ENCODE data around the gene PBX2. TPM values are rescaled to one million over a fixed set of nuclear protein-coding genes. Genes with fewer than 3 reads are reported as not detected.
"Not testable (repeated sequence)": the region's sequence is repeated elsewhere in the genome, so short reads cannot be mapped to it uniquely, and the experiment has no call there.

The PBX2 gene
- total RNA-seq, 1 donor from 2014 or later = 16.3 TPM

DNA sequence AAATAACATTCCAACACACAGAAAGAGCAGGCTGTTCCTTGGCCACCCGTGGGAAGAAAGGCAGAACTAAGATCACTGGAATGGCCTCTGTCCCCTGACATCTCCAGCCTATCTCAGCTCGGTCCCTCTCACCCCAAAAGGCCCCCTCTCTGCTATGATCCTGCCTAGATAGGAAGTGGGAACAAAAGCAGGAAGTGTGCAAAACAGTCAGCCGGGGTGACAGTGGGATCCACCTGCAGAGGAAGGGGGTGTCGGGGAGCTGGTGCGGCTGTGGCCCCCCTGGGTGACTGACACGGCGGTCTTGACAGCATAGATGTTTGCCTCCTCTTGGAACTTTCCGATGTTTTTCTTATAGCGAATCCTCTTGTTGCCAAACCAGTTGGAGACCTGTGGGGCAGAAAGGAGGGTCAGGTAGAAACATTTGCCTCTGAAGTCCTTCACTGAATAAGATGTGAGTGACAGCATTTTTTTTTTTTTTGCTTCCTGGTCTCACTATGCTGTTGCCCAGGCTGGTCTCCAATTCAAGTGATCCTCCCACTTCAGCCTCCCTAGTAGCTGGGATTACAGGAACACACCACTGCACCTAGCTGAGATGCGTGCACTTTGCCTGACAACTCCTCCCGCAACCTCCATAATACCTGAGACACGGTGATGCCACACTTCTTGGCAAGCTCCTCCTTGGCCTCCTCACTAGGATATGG lies 2.8 kb downstream of the PBX2 start:
- FAIRE-seq (no peak), DNase-seq (ENCODE audit: low read depth) (no peak)
- Histone ChIP-seq H3K36me3 (ENCODE audit: control insufficient read depth, insufficient read depth, low read length) (peaks cover 13% of the 10 kb centered on the region), H3K27me3 (ENCODE audit: control insufficient read depth, insufficient read depth, low read length) (no peaks in the 10 kb centered on the region), H3K4me3 (ENCODE audit: low read depth, low read length) (no peak overlapping the region)
- TF ChIP-seq, protein P1, sequence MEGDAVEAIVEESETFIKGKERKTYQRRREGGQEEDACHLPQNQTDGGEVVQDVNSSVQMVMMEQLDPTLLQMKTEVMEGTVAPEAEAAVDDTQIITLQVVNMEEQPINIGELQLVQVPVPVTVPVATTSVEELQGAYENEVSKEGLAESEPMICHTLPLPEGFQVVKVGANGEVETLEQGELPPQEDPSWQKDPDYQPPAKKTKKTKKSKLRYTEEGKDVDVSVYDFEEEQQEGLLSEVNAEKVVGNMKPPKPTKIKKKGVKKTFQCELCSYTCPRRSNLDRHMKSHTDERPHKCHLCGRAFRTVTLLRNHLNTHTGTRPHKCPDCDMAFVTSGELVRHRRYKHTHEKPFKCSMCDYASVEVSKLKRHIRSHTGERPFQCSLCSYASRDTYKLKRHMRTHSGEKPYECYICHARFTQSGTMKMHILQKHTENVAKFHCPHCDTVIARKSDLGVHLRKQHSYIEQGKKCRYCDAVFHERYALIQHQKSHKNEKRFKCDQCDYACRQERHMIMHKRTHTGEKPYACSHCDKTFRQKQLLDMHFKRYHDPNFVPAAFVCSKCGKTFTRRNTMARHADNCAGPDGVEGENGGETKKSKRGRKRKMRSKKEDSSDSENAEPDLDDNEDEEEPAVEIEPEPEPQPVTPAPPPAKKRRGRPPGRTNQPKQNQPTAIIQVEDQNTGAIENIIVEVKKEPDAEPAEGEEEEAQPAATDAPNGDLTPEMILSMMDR (IDR thresholded peaks at IDR 0.05; ENCODE audit: insufficient read depth, low read length, severe bottlenecking) = no peak

DNA sequence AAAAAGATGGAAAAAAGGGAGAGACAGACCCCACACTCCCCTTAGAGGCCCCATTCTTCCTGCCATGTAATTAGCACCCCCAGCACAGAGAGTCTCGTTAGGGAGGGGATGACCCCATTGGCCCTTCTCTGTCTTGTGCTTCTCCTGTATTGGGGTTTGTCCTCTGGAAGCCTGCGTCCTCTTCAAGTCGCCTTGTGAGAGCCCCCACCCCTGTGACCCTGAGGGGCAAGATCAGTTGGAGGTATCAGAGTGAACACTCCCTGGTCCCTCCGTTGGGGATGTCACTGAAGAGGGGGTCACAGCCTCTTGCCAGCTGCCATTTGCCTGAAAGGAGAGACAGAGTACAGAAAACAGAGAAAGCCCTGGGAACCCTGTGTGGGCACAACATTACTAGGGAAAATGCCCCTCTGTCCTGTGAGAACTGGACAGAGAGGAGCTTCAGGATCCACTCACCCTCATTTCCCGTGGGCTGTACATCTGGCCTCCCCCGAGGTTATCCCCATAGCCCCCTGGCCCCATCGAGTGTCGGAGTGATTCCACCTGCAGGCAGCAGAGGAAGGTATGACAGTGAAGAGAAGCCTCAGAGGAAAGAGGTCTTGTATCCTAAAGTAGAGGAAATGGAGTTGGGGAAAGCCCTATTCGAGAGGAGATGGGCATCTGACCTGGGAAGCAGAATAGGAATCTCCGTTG lies 3.7 kb downstream of the PBX2 start:
- H3K4me3 ChIP-seq (ENCODE audit: low read depth, low read length); H3K27me3 ChIP-seq (ENCODE audit: control insufficient read depth, insufficient read depth, low read length); DNase-seq (ENCODE audit: low read depth): not testable (repeated sequence)
- peaks cover 14% of the 10 kb centered on the region for H3K36me3 ChIP-seq (ENCODE audit: control insufficient read depth, insufficient read depth, low read length)
- peak; percentile 36 for FAIRE-seq

DNA sequence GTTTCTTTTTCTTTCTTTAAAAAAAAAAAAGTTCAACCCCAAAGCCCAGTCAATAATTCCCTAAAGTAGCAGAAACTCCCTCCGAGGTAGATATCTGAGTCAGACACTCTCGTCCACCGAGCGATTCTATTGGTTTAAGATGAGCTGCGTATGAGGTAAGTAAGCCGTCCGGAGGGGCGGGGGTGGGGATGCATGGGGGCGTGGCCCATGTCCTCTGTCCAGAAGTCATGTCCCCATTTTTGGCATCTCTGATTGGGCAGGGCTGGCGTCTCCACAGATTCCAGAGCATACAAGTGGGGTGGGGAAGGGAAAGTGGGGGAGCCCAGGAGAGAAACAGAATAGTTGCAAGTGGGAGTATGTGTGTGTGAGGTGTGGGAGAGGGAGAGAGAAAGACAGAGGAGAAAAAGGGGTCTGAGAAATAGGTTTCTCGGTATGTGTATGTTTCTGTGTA lies 4.3 kb downstream of the PBX2 start:
- DNase-seq (ENCODE audit: low read depth) = peak; percentile 81
- peaks cover 18% of the 10 kb centered on the region for H3K36me3 ChIP-seq (ENCODE audit: control insufficient read depth, insufficient read depth, low read length)
- not testable (repeated sequence) for H3K27me3 ChIP-seq (ENCODE audit: control insufficient read depth, insufficient read depth, low read length); FAIRE-seq; H3K4me3 ChIP-seq (ENCODE audit: low read depth, low read length)

DNA sequence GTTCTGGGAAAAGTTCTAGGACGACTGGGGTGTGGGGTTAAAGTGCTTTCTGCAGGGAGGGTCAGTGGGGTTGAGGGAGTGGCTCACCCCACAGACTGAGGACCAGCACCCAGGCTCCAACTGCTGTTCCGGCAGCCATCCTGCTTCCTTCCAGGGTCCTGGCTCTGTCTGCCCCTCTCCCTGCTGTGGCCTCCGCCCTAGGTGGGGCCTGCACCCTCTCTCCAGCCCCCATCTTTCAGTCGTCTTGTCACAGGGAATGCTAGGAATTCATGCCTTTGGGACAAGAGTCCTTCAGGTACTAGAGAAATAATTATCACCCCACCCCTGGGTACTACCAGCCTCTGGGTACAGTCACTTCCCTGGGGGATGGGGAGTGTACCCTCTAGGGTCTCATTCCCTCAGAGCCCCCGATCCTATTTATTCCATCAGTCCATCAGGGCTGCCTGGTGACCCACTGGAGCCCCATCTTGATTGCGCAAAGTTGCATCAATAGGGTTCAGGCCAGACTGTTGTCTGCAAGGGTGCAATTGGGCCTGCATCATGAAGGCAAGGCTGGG lies 5.8 kb downstream of the PBX2 start, which contains the start of gene AGER:
Gene AGER, minus strand, starts transcription at position 170 of the 557 bp plus-strand sequence. Its CDS starts 31 bp downstream, at position 139.
- H3K4me3 ChIP-seq (ENCODE audit: low read depth, low read length) = no peak within 1 kb of the TSS
- no peaks in the 10 kb centered on the region for H3K27me3 ChIP-seq (ENCODE audit: control insufficient read depth, insufficient read depth, low read length)
- peaks cover 18% of the 10 kb centered on the region for H3K36me3 ChIP-seq (ENCODE audit: control insufficient read depth, insufficient read depth, low read length)
- TF ChIP-seq, protein P1 (IDR thresholded peaks at IDR 0.05; ENCODE audit: insufficient read depth, low read length, severe bottlenecking) = no peak
- FAIRE-seq = no peak
- DNase-seq (ENCODE audit: low read depth) = no peak

DNA sequence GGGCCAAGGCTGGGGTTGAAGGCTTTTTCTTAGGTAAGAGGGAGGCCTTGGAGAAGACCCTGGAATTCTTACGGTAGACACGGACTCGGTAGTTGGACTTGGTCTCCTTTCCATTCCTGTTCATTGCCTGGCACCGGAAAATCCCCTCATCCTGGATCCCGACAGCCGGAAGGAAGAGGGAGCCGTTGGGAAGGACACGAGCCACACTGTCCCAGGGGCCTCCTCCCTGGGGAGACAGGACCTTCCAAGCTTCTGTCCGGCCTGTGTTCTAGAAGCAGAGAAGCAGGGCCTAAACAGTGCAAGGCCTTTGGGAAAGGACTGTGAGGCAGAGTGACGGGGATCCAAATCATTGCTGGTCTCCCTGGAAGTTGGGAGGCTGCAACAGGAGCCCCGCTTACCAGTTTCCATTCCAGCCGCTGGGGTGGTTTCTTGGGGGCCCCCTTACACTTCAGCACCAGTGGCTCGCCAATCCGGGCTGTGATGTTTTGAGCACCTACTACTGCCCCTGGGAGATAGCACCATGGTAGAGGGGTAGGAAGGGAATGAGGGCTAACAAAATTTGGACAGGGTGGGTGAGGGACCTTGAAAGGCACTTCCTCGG lies 6.4 kb downstream of the PBX2 start:
- H3K36me3 ChIP-seq (ENCODE audit: control insufficient read depth, insufficient read depth, low read length) = peaks cover 19% of the 10 kb centered on the region

DNA sequence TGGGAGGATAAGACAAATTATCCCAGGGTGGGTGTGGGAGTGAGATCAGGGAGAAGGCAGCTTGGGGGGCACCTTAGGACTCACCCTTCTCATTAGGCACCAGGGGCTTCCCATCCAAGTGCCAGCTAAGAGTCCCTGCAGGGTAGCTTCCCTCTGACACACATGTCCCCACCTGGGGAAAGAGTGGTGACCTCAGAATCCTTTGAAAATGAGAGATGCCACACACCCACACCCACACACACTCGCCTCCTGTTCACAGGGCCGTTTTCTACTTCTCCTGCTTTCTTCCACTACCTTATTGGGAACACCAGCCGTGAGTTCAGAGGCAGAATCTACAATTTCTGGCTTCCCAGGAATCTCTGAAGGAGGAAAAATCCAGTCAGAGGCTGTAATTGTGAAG lies 7.0 kb downstream of the PBX2 start:
- H3K4me3 ChIP-seq (ENCODE audit: low read depth, low read length) = no peak overlapping the region
- TF ChIP-seq, protein P1 (IDR thresholded peaks at IDR 0.05; ENCODE audit: insufficient read depth, low read length, severe bottlenecking) = no peak
- FAIRE-seq (no peak), DNase-seq (ENCODE audit: low read depth) (no peak)
- peaks cover 18% of the 10 kb centered on the region for H3K36me3 ChIP-seq (ENCODE audit: control insufficient read depth, insufficient read depth, low read length)
- no peaks in the 10 kb centered on the region for H3K27me3 ChIP-seq (ENCODE audit: control insufficient read depth, insufficient read depth, low read length)

More for the DNA sequence above, 6.4 kb downstream of the PBX2 start:
- FAIRE-seq = no peak
- H3K4me3 ChIP-seq (ENCODE audit: low read depth, low read length) = no peak overlapping the region
- TF ChIP-seq, protein P1 (IDR thresholded peaks at IDR 0.05; ENCODE audit: insufficient read depth, low read length, severe bottlenecking) = no peak
- no peaks in the 10 kb centered on the region for H3K27me3 ChIP-seq (ENCODE audit: control insufficient read depth, insufficient read depth, low read length)
- no peak for DNase-seq (ENCODE audit: low read depth)
